NCI-H1694 (cell line): ENCODE data around the gene RNF157.
A peak's percentile ranks its signal among the peaks of the same experiment; 100 is the strongest.
"Not testable (repeated sequence)": the region's sequence is repeated elsewhere in the genome, so short reads cannot be mapped to it uniquely, and the experiment has no call there.

Experiments
- DNase-seq: peaks from one replicate; lab custom pipeline; 2025; lab: John Stamatoyannopoulos, UW

The RNF157 gene

GRCh38 chr17:76189247-76189646 is 51.0 kb downstream of the RNF157 start:
- DNase-seq = no peak

- DNase-seq = no peak
Measured at GRCh38 chr17:76188213-76189016, 51.9 kb downstream of the RNF157 start.

- not testable (repeated sequence) for DNase-seq
Measured at GRCh38 chr17:76186774-76187173, 53.5 kb downstream of the RNF157 start.

GRCh38 chr17:76184290-76184689 is 56.0 kb downstream of the RNF157 start:
- DNase-seq = no peak

- peak; percentile 94 for DNase-seq
Measured at GRCh38 chr17:76182016-76182764, 58.1 kb downstream of the RNF157 start.

GRCh38 chr17:76179496-76180467 is 60.5 kb downstream of the RNF157 start:
- no peak for DNase-seq

- no peak for DNase-seq
Measured at GRCh38 chr17:76178124-76178523, 62.2 kb downstream of the RNF157 start.

GRCh38 chr17:76176701-76177574 is 63.4 kb downstream of the RNF157 start:
- no peak for DNase-seq

GRCh38 chr17:76174037-76174436 is 66.3 kb downstream of the RNF157 start:
- DNase-seq = no peak

- DNase-seq = no peak
Measured at GRCh38 chr17:76173474-76173873, 66.8 kb downstream of the RNF157 start.

GRCh38 chr17:76171706-76172105 is 68.6 kb downstream of the RNF157 start:
- no peak for DNase-seq

GRCh38 chr17:76170114-76170513 is 70.2 kb downstream of the RNF157 start:
- DNase-seq = no peak

GRCh38 chr17:76166906-76167305 is 73.4 kb downstream of the RNF157 start:
- no peak for DNase-seq

- no peak for DNase-seq
Measured at GRCh38 chr17:76166168-76166567, 74.1 kb downstream of the RNF157 start.

GRCh38 chr17:76164331-76164730 is 76.0 kb downstream of the RNF157 start:
- DNase-seq = no peak

GRCh38 chr17:76163919-76164318 is 76.4 kb downstream of the RNF157 start:
- no peak for DNase-seq

GRCh38 chr17:76161619-76162266 is 78.5 kb downstream of the RNF157 start:
- DNase-seq = no peak

GRCh38 chr17:76160896-76161528 is 79.3 kb downstream of the RNF157 start:
- DNase-seq = no peak

GRCh38 chr17:76159157-76159556 is 81.1 kb downstream of the RNF157 start:
- DNase-seq = no peak

- no peak for DNase-seq
Measured at GRCh38 chr17:76157759-76158158, 82.5 kb downstream of the RNF157 start.
